Transverse colon (tissue), 4 donors: ENCODE measurements around the gene CYP1A1. TPM values are rescaled to one million over a fixed set of nuclear protein-coding genes. Genes with fewer than 3 reads are reported as not detected.

Experiments
- DNase-seq: peaks from one replicate; pipeline ENCODE4 v3.0.0-alpha.2; 2019
- H3K27ac ChIP-seq, 4 donors: fragments of 200-600 bp; sonication (generic); 2 replicates each; pipeline ENCODE4 v1.5.1; 2016 to 2018; ENCODE audit warnings: inconsistent platforms in 4 of 4
- H3K27me3 ChIP-seq: fragments of 200-600 bp; sonication (generic); 2 replicates; pipeline ENCODE4 v1.5.1; 2017; ENCODE audit warnings: inconsistent platforms
- H3K36me3 ChIP-seq, 4 donors: fragments of 200-600 bp; sonication (generic); 2 replicates each; pipeline ENCODE4 v1.5.1; 2017 to 2019; ENCODE audit warnings: inconsistent platforms in 4 of 4
- H3K4me1 ChIP-seq, 4 donors: fragments of 200-600 bp; sonication (generic); 2 replicates each; pipeline ENCODE4 v1.5.1; 2017 to 2020; ENCODE audit warnings: inconsistent platforms in 4 of 4
- H3K4me3 ChIP-seq, 4 donors: fragments of 200-600 bp; sonication (generic); 1 replicate in 1 of 4; 2 replicates in 3 of 4; pipeline versions ENCODE4 v1.5.1 to v1.6.1; 2017 to 2019; ENCODE audit warnings: inconsistent platforms in 4 of 4
- H3K9me3 ChIP-seq, 2 donors: fragments of 200-600 bp; sonication (generic); 2 replicates each; pipeline ENCODE4 v1.5.1; 2017 to 2019; ENCODE audit warnings: inconsistent platforms in 2 of 2
- EP300 ChIP-seq: sonication (generic); formaldehyde crosslinking; IDR thresholded peaks from one replicate; pipeline ENCODE4 v1.6.1; 2017; ENCODE audit warnings: antibody characterized with exemption, low read depth
- POLR2A ChIP-seq: fragments of 450-650 bp; IDR thresholded peaks from one replicate; pipeline ENCODE4 v1.6.1; 2016; ENCODE audit warnings: antibody characterized with exemption, mild to moderate bottlenecking, moderate library complexity
- POLR2AphosphoS5 ChIP-seq, 3 donors: sonication (generic); formaldehyde crosslinking; IDR thresholded peaks; one replicate each; pipeline ENCODE4 v1.6.1; 2016; ENCODE audit warnings: antibody characterized with exemption in 3 of 3
- WGBS, 2 donors: methylation state at CpG; one replicate each; pipeline ENCODE4 v1.1.5; 2018; ENCODE audit warnings: low coverage in 1 of 2; 5-methylcytosine and 5-hydroxymethylcytosine counted together
- in situ Hi-C, 4 donors: fragments of 200-750 bp; cut with MboI; loops; one replicate each; pipeline versions ENCODE4 v1.15.0 to v1.15.1; 2017; ENCODE audit warnings: low sequenced_read_pairs in 3 of 4, low pct_ligation_motif_present in 1 of 4, low pct_unique_long_range_greater_than_20kb in 1 of 4
- intact Hi-C: fragments of 100-400 bp; cut with DNase I; formaldehyde crosslinking; loops from one replicate; pipeline ENCODE4 v1.15.1; 2023; ENCODE audit warnings: low total_unique reads
- total RNA-seq, 4 donors: library from RNA; depleted of rRNA; stranded (reverse); fragments of >200 nt; gene quantifications; one replicate each; pipeline ENCODE4 v1.1.0, GENCODE V29; 2016
- TF ChIP-seq, protein P1 (sequence below), 5 experiments: fragments of 200-600 bp in 3 of 5; fragments of 450-650 bp in 2 of 5; sonication (generic) in 3 of 5; IDR thresholded peaks; 1 replicate in 2 of 5; 2 replicates in 3 of 5; pipeline ENCODE4 v1.5.1; 2016 to 2017; ENCODE audit warnings: antibody characterized with exemption in 5 of 5, inconsistent platforms in 3 of 5, mild to moderate bottlenecking in 2 of 5, moderate library complexity in 1 of 5

Gene CYP1A1
- total RNA-seq, 4 donors from 2014 or later = 0.55 to 1.1 TPM; not detected in 2

DNA sequence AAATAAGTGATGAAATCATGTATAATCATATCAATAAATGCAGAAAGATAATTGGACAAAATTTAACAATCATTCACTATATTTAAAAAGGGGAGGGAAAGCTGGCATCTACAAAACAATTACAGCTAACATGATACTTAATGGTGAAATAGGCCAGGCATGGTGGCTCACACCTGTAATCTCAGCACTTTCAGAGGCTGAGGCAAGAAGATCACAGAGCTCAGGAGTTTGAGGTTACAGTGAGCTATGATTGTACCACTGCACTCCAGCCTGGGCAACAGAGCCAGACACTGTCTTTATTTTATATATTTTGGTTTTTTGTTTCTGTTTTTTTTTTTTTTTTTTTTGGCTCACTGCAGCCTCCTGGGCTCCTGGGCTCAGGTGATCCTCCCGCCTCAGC lies 41.6 kb downstream of the CYP1A1 start:
- in situ Hi-C loops = no loop called here
- Histone ChIP-seq H3K27me3 (no peaks in the 10 kb centered on the region), H3K27ac (no peak overlapping the region), H3K4me1 (no peaks in the 10 kb centered on the region), H3K36me3 (peaks cover 0 to 8% (median 0%) of the 10 kb centered on the region in 4 donors), H3K9me3 (no peaks in the 10 kb centered on the region), H3K4me3 (no peak overlapping the region)
- DNase-seq = no peak
- WGBS, 2 donors = 95% methylated on average over 1 of the region's 1 CpG; no CpG with 5 or more reads in 1 of the 2 donors
- TF ChIP-seq POLR2AphosphoS5 (IDR thresholded peaks at IDR 0.05) (no peak), POLR2A (no peak), EP300 (no peak)
- TF ChIP-seq, protein P1, sequence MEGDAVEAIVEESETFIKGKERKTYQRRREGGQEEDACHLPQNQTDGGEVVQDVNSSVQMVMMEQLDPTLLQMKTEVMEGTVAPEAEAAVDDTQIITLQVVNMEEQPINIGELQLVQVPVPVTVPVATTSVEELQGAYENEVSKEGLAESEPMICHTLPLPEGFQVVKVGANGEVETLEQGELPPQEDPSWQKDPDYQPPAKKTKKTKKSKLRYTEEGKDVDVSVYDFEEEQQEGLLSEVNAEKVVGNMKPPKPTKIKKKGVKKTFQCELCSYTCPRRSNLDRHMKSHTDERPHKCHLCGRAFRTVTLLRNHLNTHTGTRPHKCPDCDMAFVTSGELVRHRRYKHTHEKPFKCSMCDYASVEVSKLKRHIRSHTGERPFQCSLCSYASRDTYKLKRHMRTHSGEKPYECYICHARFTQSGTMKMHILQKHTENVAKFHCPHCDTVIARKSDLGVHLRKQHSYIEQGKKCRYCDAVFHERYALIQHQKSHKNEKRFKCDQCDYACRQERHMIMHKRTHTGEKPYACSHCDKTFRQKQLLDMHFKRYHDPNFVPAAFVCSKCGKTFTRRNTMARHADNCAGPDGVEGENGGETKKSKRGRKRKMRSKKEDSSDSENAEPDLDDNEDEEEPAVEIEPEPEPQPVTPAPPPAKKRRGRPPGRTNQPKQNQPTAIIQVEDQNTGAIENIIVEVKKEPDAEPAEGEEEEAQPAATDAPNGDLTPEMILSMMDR (IDR thresholded peaks at IDR 0.05) = no peak
- intact Hi-C loops = no loop called here

DNA sequence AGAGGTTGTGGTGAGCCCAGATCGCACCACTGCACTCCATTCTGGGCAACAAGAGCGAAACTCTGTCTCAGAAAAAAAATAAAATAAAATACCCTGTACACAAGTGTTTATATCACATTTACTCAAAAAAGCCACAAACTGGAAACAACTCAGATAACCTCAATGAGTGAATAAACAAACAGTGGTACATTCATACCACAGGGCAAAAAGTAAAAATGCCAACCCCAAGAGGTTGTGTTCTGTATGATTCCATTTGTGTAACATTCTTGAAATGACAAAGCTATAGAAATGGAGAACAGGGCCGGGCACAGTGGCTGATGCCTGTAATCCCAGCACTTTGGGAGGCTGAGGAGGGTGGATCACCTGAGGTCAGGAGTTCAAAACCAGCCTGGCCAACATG lies 42.4 kb downstream of the CYP1A1 start:
- no peak overlapping the region for H3K4me3 ChIP-seq
- TF ChIP-seq EP300 (no peak), POLR2AphosphoS5 (IDR thresholded peaks at IDR 0.05) (no peak), POLR2A (no peak)
- TF ChIP-seq, protein P1 (IDR thresholded peaks at IDR 0.05) = no peak
- no peaks in the 10 kb centered on the region for H3K4me1 ChIP-seq
- no peak overlapping the region for H3K27ac ChIP-seq
- H3K36me3 ChIP-seq = peaks cover 0 to 8% (median 0%) of the 10 kb centered on the region in 4 donors
- H3K9me3 ChIP-seq = no peaks in the 10 kb centered on the region
- no peak for DNase-seq
- WGBS, 2 donors = 67 to 90% methylated on average over 1 to 3 of the region's 3 CpGs
- in situ Hi-C loops (no loop called here), intact Hi-C loops (no loop called here)
- no peaks in the 10 kb centered on the region for H3K27me3 ChIP-seq

DNA sequence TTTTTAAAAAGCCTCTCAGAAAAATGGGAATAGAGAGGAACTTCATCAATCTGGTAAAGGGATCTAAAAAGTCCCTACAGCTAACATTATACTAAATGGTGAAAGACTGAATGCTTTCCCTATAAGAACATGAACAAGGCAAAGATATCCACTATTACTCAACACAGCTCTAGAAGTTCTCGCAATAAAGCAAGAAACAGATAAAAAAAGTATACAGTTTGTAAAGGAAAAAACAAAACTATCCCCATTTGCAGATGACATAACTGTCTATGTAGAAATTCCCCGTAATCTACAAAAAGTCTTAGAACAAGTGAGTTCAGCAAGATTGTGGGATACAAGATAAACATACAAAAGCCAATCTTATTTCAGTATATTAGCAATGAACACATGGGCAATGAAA lies 44.9 kb downstream of the CYP1A1 start:
- H3K4me1 ChIP-seq = no peaks in the 10 kb centered on the region
- no peak overlapping the region for H3K4me3 ChIP-seq
- no peak for TF ChIP-seq EP300
- TF ChIP-seq, protein P1 (IDR thresholded peaks at IDR 0.05) = no peak
- TF ChIP-seq POLR2AphosphoS5 (IDR thresholded peaks at IDR 0.05) = no peak
- no peak for TF ChIP-seq POLR2A
- 95 to 97% methylated on average over 2 of the region's 2 CpGs for WGBS, 2 donors
- H3K27ac ChIP-seq = no peak overlapping the region
- DNase-seq = no peak
- H3K27me3 ChIP-seq = no peaks in the 10 kb centered on the region
- intact Hi-C loops = no loop called here
- in situ Hi-C loops = no loop called here
- peaks cover 0 to 5% (median 0%) of the 10 kb centered on the region in 4 donors for H3K36me3 ChIP-seq
- no peaks in the 10 kb centered on the region for H3K9me3 ChIP-seq

DNA sequence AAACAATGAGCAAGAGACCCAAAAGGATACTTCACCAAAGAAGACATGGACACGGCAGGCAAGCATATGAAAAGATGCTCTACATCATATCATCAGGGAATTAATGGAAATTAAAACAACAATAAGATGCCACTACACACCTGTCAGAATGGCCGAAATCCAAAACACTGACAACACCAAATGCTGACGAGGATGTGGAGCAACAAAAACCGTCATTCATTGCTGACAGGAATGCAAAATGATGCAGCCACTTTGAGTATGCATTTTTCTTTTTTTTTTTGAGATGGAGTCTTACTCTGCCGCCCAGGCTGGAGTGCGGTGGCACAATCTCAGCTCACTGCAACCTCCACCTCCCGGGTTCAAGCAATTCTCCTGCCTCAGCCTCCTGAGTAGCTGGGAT lies 48.5 kb downstream of the CYP1A1 start:
- no peak overlapping the region for H3K27ac ChIP-seq
- 87 to 91% methylated on average over 6 to 7 of the region's 7 CpGs for WGBS, 2 donors
- H3K27me3 ChIP-seq = no peaks in the 10 kb centered on the region
- in situ Hi-C loops = no loop called here
- no peak for TF ChIP-seq POLR2AphosphoS5 (IDR thresholded peaks at IDR 0.05)
- no peak for TF ChIP-seq POLR2A
- no peak for TF ChIP-seq EP300
- TF ChIP-seq, protein P1 (IDR thresholded peaks at IDR 0.05) = no peak
- H3K4me1 ChIP-seq = no peaks in the 10 kb centered on the region
- peaks cover 0 to 18% (median 3%) of the 10 kb centered on the region in 4 donors for H3K36me3 ChIP-seq
- intact Hi-C loops = no loop called here
- no peak for DNase-seq
- H3K9me3 ChIP-seq = no peaks in the 10 kb centered on the region
- H3K4me3 ChIP-seq = no peak overlapping the region
